ENCODE results near the gene GJB5.

- TF ChIP-seq CTCF (optimal IDR thresholded peaks at IDR 0.05 in 1 of 3, IDR thresholded peaks at IDR 0.05 in 1 of 3, conservative IDR thresholded peaks at IDR 0.05 in 1 of 3; ENCODE audit: extremely low read depth in 1 of 3, insufficient read depth in 2 of 3, low read length in 3 of 3) (no peak), EZH2 (IDR thresholded peaks at IDR 0.05; ENCODE audit: low read length) (no peak)
Observed at GRCh38 chr1:34790985-34791384, 36.1 kb downstream of the GJB5 start.

Data from keratinocyte (primary cell).